ENCODE data around the gene DPRX.
"Not testable (repeated sequence)": the region's sequence is repeated elsewhere in the genome, so short reads cannot be mapped to it uniquely, and the experiment has no call there.

DNA sequence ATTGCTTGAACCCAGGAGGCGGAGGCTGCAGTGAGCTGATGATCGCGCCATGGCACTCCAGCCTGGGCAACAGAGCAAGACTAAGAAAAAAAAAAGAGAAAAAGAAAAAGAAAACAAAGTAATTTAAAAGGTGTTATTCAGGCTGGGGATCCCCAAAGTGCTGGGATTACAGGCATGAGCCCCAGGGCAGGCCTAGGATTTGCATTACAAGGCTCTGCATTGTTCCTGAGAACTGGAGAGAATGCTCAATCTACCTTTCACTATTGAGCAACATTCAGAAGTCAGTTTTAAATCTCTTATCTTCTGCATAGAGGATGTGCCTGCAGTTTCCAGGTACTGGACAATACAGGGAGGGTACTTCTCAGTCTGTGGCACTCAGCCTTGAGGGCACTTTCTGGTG is 37.0 kb downstream of the DPRX start:
- TF ChIP-seq, protein P1, sequence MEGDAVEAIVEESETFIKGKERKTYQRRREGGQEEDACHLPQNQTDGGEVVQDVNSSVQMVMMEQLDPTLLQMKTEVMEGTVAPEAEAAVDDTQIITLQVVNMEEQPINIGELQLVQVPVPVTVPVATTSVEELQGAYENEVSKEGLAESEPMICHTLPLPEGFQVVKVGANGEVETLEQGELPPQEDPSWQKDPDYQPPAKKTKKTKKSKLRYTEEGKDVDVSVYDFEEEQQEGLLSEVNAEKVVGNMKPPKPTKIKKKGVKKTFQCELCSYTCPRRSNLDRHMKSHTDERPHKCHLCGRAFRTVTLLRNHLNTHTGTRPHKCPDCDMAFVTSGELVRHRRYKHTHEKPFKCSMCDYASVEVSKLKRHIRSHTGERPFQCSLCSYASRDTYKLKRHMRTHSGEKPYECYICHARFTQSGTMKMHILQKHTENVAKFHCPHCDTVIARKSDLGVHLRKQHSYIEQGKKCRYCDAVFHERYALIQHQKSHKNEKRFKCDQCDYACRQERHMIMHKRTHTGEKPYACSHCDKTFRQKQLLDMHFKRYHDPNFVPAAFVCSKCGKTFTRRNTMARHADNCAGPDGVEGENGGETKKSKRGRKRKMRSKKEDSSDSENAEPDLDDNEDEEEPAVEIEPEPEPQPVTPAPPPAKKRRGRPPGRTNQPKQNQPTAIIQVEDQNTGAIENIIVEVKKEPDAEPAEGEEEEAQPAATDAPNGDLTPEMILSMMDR (IDR thresholded peaks at IDR 0.05; ENCODE audit: insufficient read depth, low read length), result not testable (repeated sequence)
- TF ChIP-seq POLR2AphosphoS5 (IDR thresholded peaks at IDR 0.05; ENCODE audit: low read depth), result not testable (repeated sequence)
- TF ChIP-seq, protein P2, sequence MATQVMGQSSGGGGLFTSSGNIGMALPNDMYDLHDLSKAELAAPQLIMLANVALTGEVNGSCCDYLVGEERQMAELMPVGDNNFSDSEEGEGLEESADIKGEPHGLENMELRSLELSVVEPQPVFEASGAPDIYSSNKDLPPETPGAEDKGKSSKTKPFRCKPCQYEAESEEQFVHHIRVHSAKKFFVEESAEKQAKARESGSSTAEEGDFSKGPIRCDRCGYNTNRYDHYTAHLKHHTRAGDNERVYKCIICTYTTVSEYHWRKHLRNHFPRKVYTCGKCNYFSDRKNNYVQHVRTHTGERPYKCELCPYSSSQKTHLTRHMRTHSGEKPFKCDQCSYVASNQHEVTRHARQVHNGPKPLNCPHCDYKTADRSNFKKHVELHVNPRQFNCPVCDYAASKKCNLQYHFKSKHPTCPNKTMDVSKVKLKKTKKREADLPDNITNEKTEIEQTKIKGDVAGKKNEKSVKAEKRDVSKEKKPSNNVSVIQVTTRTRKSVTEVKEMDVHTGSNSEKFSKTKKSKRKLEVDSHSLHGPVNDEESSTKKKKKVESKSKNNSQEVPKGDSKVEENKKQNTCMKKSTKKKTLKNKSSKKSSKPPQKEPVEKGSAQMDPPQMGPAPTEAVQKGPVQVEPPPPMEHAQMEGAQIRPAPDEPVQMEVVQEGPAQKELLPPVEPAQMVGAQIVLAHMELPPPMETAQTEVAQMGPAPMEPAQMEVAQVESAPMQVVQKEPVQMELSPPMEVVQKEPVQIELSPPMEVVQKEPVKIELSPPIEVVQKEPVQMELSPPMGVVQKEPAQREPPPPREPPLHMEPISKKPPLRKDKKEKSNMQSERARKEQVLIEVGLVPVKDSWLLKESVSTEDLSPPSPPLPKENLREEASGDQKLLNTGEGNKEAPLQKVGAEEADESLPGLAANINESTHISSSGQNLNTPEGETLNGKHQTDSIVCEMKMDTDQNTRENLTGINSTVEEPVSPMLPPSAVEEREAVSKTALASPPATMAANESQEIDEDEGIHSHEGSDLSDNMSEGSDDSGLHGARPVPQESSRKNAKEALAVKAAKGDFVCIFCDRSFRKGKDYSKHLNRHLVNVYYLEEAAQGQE (IDR thresholded peaks at IDR 0.05; ENCODE audit: insufficient replicate concordance, low read depth), result not testable (repeated sequence)
